H1 (cell line): ENCODE measurements around the gene TACC2. TPM values are rescaled to one million over a fixed set of nuclear protein-coding genes. Genes with fewer than 3 reads are reported as not detected.

Source experiments
- CHD7 ChIP-seq: fragments of 300-600 bp; sonication (generic); IDR thresholded peaks from 2 replicates; pipeline ENCODE4 v1.7.1; 2012; ENCODE audit warnings: low read length, moderate library complexity, mild to moderate bottlenecking, inconsistent platforms; ENCODE audit not compliant: insufficient replicate concordance
- EP300 ChIP-seq, 2 experiments: IDR thresholded peaks; 1 replicate in 1 of 2; 2 replicates in 1 of 2; pipeline ENCODE4 v1.6.1; 2011 to 2012; ENCODE audit warnings: low read depth in 2 of 2, low read length in 2 of 2, mild to moderate bottlenecking in 2 of 2, borderline replicate concordance in 1 of 2, inconsistent platforms in 1 of 2, moderate library complexity in 1 of 2
- polyA plus RNA-seq, 7 experiments: library from polyadenylated mRNA; depleted of rRNA in 3 of 7; stranded (reverse) in 5 of 7; unstranded in 2 of 7; fragments of >200 nt in 5 of 7; fragments of 200-250 nt in 2 of 7; gene quantifications; 1 replicate in 5 of 7; 2 replicates in 1 of 7; 4 replicates in 1 of 7; pipeline versions ENCODE4 v1.2.1 to v1.2.3, GENCODE V29; 2011 to 2013; ENCODE audit warnings: missing spikeins in 2 of 7, mixed read lengths in 2 of 7
- total RNA-seq: library from RNA; stranded (reverse); fragmentation: NEBNext Ultra II Directional; extraction: Animal tissue kit (Norgen Biotek cat#: 25700); gene quantifications from 2 replicates; pipeline ENCODE4 v1.2.1, GENCODE V29; 2021

TACC2 gene
- total and polyA plus RNA-seq, 2 of the 8 experiments (the other 6 are each of a cell fraction or from before 2014, with no cell fraction given): 21.2 to 46.6 TPM

- no peak for TF ChIP-seq CHD7
- no peak for TF ChIP-seq EP300 (IDR thresholded peaks at IDR 0.05; ENCODE audit: borderline replicate concordance in 1 of 2, low read depth in 2 of 2, low read length in 2 of 2)
Observed at GRCh38 chr10:121974019-121974534, 14.9 kb upstream of the TACC2 start (continued).
